ENCODE results near the gene CTNNA2.

CTNNA2 gene

DNA sequence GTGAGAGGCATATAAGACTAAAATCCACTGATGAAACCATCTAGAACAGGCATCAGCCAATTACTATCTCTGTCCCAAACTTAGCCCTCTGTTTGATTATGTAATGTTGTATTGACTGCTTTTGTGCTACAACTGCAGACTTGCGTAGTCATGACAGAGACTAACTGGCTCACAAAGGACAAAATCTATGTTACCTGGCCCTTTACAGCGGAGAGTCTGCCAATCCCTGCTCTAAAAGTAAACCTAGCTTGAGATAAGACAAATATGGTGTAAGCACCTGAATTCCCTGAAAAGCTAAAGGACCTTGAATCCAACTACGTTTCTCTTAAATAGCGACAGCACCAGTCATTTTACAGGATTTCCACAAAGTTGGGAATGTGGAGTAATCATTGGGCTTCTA lies 894.5 kb downstream of the CTNNA2 start:
- H3K4me3 ChIP-seq (ENCODE audit: control insufficient read depth, low read depth, low read length) = no peak overlapping the region
- TF ChIP-seq, protein P1, sequence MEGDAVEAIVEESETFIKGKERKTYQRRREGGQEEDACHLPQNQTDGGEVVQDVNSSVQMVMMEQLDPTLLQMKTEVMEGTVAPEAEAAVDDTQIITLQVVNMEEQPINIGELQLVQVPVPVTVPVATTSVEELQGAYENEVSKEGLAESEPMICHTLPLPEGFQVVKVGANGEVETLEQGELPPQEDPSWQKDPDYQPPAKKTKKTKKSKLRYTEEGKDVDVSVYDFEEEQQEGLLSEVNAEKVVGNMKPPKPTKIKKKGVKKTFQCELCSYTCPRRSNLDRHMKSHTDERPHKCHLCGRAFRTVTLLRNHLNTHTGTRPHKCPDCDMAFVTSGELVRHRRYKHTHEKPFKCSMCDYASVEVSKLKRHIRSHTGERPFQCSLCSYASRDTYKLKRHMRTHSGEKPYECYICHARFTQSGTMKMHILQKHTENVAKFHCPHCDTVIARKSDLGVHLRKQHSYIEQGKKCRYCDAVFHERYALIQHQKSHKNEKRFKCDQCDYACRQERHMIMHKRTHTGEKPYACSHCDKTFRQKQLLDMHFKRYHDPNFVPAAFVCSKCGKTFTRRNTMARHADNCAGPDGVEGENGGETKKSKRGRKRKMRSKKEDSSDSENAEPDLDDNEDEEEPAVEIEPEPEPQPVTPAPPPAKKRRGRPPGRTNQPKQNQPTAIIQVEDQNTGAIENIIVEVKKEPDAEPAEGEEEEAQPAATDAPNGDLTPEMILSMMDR (IDR thresholded peaks at IDR 0.05; ENCODE audit: control insufficient read depth, insufficient read depth, low read depth, low read length, missing control alignments) = no peak
- DNase-seq (ENCODE audit: low read depth) = no peak

DNA sequence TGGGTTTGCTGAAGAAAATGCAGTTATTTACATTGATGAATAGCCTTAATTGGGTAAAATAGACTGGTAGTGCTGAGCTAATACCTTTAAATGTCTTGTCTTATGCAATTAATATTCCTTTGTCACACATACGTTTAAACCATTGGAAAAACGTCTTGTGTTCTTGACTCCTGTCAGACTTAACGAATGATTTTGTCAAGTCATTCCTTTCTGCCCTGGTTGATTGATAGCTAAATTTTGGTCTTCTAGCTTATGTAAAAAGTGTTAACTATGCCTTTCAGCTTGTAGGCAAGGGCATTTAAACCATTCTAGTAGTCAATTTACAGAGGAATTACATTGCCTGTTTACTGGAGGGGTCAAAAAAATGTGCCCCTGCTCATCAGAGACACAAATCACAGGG lies 897.5 kb downstream of the CTNNA2 start:
- no peak overlapping the region for H3K4me3 ChIP-seq (ENCODE audit: control insufficient read depth, low read depth, low read length)
- TF ChIP-seq, protein P1 (IDR thresholded peaks at IDR 0.05; ENCODE audit: control insufficient read depth, insufficient read depth, low read depth, low read length, missing control alignments) = no peak
- no peak for DNase-seq (ENCODE audit: low read depth)

DNA sequence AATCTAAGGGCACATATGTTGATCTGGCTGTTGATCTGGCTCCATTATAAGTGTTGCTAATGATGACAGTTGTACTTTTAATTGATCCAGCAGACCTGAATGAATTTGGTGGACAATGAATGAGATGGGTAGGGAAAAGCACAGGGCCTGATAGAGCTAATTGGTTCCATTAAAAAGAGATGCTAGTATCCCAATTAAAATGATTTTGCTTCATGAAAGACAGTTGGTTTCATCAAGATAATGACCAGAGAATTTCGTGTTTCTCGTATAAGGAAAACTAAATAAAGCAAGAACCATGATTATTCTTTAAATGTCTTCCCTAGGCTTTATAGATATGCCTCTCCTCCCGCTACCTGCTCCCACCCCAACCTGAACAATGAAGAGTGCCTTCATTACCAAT lies 900.3 kb downstream of the CTNNA2 start:
- H3K4me3 ChIP-seq (ENCODE audit: control insufficient read depth, low read depth, low read length) = no peak overlapping the region
- TF ChIP-seq, protein P1 (IDR thresholded peaks at IDR 0.05; ENCODE audit: control insufficient read depth, insufficient read depth, low read depth, low read length, missing control alignments) = no peak
- DNase-seq (ENCODE audit: low read depth) = no peak

DNA sequence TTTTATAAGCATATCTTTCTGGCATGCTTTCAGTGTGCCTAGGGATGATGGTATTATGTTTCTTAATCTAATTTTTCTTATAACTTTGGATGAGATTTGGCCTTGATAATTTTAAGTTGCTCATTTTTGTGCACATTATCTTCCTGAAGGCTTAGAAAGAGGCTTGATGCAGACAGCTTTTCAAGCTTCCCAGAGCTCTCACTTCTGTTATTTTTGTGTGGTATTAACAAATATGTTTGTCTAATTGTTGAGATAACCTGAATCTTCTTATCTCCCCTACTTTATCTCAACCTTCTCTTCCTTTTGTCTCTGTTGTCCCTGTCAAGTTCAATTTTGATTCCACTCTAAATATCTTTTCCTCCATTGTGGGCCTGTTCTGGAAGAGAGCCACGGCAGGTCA lies 904.9 kb downstream of the CTNNA2 start:
- TF ChIP-seq, protein P1 (IDR thresholded peaks at IDR 0.05; ENCODE audit: control insufficient read depth, insufficient read depth, low read depth, low read length, missing control alignments) = no peak
- H3K4me3 ChIP-seq (ENCODE audit: control insufficient read depth, low read depth, low read length) = no peak overlapping the region
- no peak for DNase-seq (ENCODE audit: low read depth)

DNA sequence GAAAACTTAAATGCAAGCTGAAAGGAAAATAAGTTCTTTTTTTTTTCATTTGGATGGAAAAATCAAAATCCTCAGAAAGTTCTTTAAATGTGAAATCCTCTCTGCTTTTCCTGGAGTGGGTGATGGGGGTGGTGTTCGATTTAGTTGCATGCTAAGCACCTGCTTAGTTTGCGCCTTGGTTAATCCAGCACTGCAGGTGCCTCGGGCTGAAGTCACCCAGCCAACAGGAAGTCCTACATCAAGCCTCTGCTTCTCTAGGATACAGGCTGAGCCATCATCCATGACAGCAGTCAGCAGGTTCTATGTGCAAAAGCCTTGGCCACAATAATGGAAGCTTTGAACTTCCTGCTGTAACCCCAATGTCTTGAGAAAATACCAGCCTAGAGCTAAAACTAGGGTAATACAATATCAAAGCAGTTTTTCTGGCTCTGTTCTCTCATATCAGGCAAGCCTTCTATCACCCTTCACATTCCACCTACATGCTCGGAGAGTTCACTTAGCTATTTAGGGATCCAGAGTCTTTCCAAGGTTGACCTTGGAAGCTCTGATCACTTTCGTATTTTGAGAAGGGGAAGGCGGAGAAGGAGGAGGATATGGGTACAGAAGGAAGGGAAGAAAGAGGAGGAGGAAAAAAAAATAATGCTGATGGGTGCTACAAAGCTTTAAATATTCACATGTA lies 907.8 kb downstream of the CTNNA2 start:
- no peak overlapping the region for H3K4me3 ChIP-seq (ENCODE audit: control insufficient read depth, low read depth, low read length)
- TF ChIP-seq, protein P1 (IDR thresholded peaks at IDR 0.05; ENCODE audit: control insufficient read depth, insufficient read depth, low read depth, low read length, missing control alignments) = no peak

DNA sequence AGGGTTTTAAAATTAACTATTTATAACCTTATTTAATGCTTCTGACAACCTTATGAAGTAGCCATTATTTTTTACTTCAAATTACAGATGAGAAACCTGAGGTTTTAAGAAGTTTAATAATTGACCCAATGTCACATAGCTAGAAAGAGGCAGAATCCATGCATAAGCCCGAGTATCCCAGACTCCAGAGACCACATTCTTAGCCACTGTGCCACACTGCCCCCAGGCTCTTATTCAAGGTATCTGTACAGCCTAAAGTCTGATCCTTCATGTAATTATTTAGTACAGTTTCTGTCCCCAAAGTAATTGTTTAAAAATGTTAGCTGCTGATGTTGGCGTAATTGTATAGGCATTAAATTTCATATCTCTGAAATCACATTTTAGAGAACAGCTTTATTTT lies 916.4 kb downstream of the CTNNA2 start:
- TF ChIP-seq, protein P1 (IDR thresholded peaks at IDR 0.05; ENCODE audit: control insufficient read depth, insufficient read depth, low read depth, low read length, missing control alignments) = no peak
- H3K4me3 ChIP-seq (ENCODE audit: control insufficient read depth, low read depth, low read length) = no peak overlapping the region
- DNase-seq (ENCODE audit: low read depth) = no peak

More for the DNA sequence above, 907.8 kb downstream of the CTNNA2 start:
- no peak for DNase-seq (ENCODE audit: low read depth)
